Ectodermal cell (in vitro differentiated cells): ENCODE measurements around the gene CXCL8. TPM values are rescaled to one million over a fixed set of nuclear protein-coding genes. Genes with fewer than 3 reads are reported as not detected.
"Not testable (repeated sequence)": the region's sequence is repeated elsewhere in the genome, so short reads cannot be mapped to it uniquely, and the experiment has no call there.

Source experiments
- H3K27ac ChIP-seq: 2 replicates; pipeline ENCODE4 v1.7.0; 2013; ENCODE audit warnings: mild to moderate bottlenecking, low read depth, low read length; ENCODE audit not compliant: insufficient read depth, poor library complexity, severe bottlenecking
- H3K27me3 ChIP-seq: 2 replicates; pipeline ENCODE4 v1.7.0; 2013; ENCODE audit warnings: mild to moderate bottlenecking, low read length; ENCODE audit not compliant: insufficient read depth, control insufficient read depth, poor library complexity, severe bottlenecking
- H3K36me3 ChIP-seq: one replicate; pipeline ENCODE4 v1.7.0; 2013; ENCODE audit warnings: low read length; ENCODE audit not compliant: control insufficient read depth, insufficient read depth
- H3K4me1 ChIP-seq: one replicate; pipeline ENCODE4 v1.7.0; 2013; ENCODE audit warnings: low read length; ENCODE audit not compliant: control insufficient read depth, insufficient read depth
- H3K4me3 ChIP-seq: 2 replicates; pipeline ENCODE4 v1.7.0; 2013; ENCODE audit warnings: low read depth, low read length, control low read depth; ENCODE audit not compliant: insufficient read depth
- H3K9me3 ChIP-seq: 2 replicates; pipeline ENCODE4 v1.7.0; 2013; ENCODE audit warnings: mild to moderate bottlenecking, low read length, moderate library complexity; ENCODE audit not compliant: control insufficient read depth
- WGBS, 2 experiments: methylation state at CpG; one replicate each; pipeline ENCODE4 v1.1.7; 2013; ENCODE audit warnings: missing lambda C conversion rate in 2 of 2; 5-methylcytosine and 5-hydroxymethylcytosine counted together
- polyA plus RNA-seq, 4 experiments: library from polyadenylated mRNA; stranded (reverse); fragments of 50-300 nt; gene quantifications; one replicate each; pipeline ENCODE4 v1.2.3, GENCODE V29; 2013

Gene CXCL8
- polyA plus RNA-seq (2013, experiment 1 of 4) = not detected
- not detected for polyA plus RNA-seq (2013, experiment 2 of 4)
- polyA plus RNA-seq (2013, experiment 3 of 4) = not detected
- polyA plus RNA-seq (2013, experiment 4 of 4) = not detected

- no peaks in the 10 kb centered on the region for H3K4me1 ChIP-seq
- WGBS, 2 experiments = 86 to 88% methylated on average over 7 of the region's 7 CpGs
- H3K9me3 ChIP-seq = no peaks in the 10 kb centered on the region
- H3K27me3 ChIP-seq = no peaks in the 10 kb centered on the region
- no peaks in the 10 kb centered on the region for H3K36me3 ChIP-seq
- H3K27ac ChIP-seq = no peak within 1 kb of the TSS
- no peak within 1 kb of the TSS for H3K4me3 ChIP-seq
These were observed at the start of gene CXCL8 for GRCh38 chr4:73740353-73740778. Gene CXCL8, plus strand, starts transcription at chr4:73740569. Its CDS starts 90 bp downstream, at chr4:73740659.

GRCh38 chr4:73691201-73691600, 49.2 kb upstream of the CXCL8 start:
- H3K36me3 ChIP-seq, H3K27me3 ChIP-seq, H3K27ac ChIP-seq, H3K9me3 ChIP-seq, H3K4me3 ChIP-seq, H3K4me1 ChIP-seq: not testable (repeated sequence)
- 92% methylated on average over 3 of the region's 4 CpGs; no CpG with 5 or more reads in 1 of the 2 experiments for WGBS, 2 experiments

DNA sequence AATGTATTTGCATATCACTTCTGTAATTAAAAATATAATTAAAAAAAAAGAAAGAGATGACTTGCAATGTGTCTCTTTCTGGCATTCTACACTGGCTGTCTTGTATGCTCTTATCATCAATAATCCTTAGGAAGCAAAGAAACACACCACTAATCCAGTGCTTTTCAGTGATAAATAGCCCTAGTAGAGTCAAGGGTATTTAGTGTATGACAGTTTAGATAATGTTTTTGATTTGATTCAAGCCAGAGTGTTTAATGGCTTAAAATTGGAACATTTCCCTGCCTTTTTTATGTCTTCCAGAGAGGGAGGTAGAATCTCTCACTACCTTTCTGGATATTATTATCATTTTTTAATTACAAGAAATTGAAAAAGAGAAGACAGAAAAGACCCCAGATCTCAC, 48.6 kb upstream of the CXCL8 start:
- Histone ChIP-seq H3K4me1 (no peaks in the 10 kb centered on the region), H3K36me3 (no peaks in the 10 kb centered on the region), H3K4me3 (no peak overlapping the region), H3K27me3 (no peaks in the 10 kb centered on the region), H3K9me3 (no peaks in the 10 kb centered on the region), H3K27ac (no peak overlapping the region)

GRCh38 chr4:73692254-73692653, 48.1 kb upstream of the CXCL8 start:
- no peaks in the 10 kb centered on the region for H3K36me3 ChIP-seq
- WGBS, 2 experiments = 95 to 100% methylated on average over 1 of the region's 1 CpG
- H3K4me1 ChIP-seq = no peaks in the 10 kb centered on the region
- no peaks in the 10 kb centered on the region for H3K9me3 ChIP-seq
- H3K27ac ChIP-seq = no peak overlapping the region
- no peaks in the 10 kb centered on the region for H3K27me3 ChIP-seq
- H3K4me3 ChIP-seq = no peak overlapping the region

- Histone ChIP-seq H3K36me3 (no peaks in the 10 kb centered on the region), H3K4me3 (no peak overlapping the region), H3K9me3 (no peaks in the 10 kb centered on the region), H3K27me3 (no peaks in the 10 kb centered on the region), H3K27ac (no peak overlapping the region), H3K4me1 (no peaks in the 10 kb centered on the region)
- 95% methylated on average over 1 of the region's 2 CpGs; no CpG with 5 or more reads in 1 of the 2 experiments for WGBS, 2 experiments
These were observed 47.7 kb upstream of the CXCL8 start for GRCh38 chr4:73692701-73693100.

DNA sequence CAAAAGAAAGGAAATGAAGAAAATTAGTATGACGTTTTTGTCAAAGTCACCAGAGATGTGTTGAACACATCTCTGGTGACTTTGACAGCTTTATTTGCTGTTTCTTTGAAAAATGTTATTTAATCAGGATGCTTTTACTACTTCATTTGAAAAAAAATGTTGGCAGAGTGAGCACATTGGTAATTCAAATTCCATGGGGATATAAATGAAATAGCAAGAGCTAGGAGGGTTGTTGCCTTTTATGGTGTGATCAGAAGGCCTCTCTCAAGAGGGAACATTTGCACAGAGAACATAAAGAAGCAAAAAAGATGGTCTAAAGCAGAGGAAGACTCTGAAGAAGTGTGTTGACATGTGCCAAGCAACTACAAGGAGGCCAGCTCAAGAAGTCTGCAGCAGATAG, 46.6 kb upstream of the CXCL8 start:
- Histone ChIP-seq H3K27me3 (no peaks in the 10 kb centered on the region), H3K36me3 (no peaks in the 10 kb centered on the region), H3K4me1 (no peaks in the 10 kb centered on the region), H3K9me3 (no peaks in the 10 kb centered on the region), H3K27ac (no peak overlapping the region), H3K4me3 (no peak overlapping the region)
- 81 to 88% methylated on average over 1 of the region's 1 CpG for WGBS, 2 experiments

DNA sequence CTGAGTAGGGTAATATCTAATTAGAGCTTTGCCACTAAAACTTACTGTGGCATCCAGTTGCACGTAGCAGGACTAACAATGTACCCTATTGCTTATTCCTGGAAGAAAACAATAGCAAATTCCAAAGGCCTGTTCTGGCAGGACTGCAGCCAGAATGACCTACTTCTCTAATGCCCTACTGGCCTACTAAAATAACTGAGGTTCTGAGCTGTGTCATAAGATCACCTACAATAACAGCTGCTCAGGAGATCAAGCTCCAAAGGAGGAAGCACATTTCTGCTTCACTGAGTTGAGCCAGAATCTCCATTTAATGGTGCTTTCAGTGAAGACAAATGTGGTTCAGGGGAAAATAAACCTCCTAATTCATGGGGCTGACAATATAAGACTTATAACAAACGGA, 42.2 kb upstream of the CXCL8 start:
- no peaks in the 10 kb centered on the region for H3K27me3 ChIP-seq
- WGBS, 2 experiments = 85 to 88% methylated on average over 2 of the region's 2 CpGs

DNA sequence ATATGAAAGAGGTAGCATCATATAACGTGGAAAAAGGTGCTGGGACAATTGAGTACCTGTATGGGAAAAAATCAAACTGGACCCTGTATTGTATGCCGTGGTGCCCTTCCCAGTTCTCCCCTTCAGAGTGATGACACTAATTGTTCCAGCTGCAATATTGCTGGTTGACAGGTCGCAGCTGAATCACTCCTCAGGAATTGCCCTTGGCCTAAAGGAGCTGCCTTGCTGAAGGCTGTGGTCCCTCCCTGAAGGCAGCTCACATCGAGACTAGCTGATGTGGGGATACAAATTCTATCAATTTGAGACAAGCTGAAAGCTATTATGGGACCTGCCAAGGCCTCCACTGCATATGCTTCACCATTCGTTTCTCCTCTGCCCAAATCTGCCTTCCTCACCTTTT, 39.3 kb upstream of the CXCL8 start:
- Histone ChIP-seq H3K9me3 (no peaks in the 10 kb centered on the region), H3K36me3 (no peaks in the 10 kb centered on the region), H3K4me3 (no peak overlapping the region), H3K27ac (no peak overlapping the region), H3K27me3 (no peaks in the 10 kb centered on the region), H3K4me1 (no peaks in the 10 kb centered on the region)
- 92 to 94% methylated on average over 5 of the region's 5 CpGs for WGBS, 2 experiments

More for the DNA sequence above, 42.2 kb upstream of the CXCL8 start:
- no peaks in the 10 kb centered on the region for H3K4me1 ChIP-seq
- no peak overlapping the region for H3K4me3 ChIP-seq
- H3K27ac ChIP-seq = no peak overlapping the region
- no peaks in the 10 kb centered on the region for H3K9me3 ChIP-seq
- no peaks in the 10 kb centered on the region for H3K36me3 ChIP-seq

DNA sequence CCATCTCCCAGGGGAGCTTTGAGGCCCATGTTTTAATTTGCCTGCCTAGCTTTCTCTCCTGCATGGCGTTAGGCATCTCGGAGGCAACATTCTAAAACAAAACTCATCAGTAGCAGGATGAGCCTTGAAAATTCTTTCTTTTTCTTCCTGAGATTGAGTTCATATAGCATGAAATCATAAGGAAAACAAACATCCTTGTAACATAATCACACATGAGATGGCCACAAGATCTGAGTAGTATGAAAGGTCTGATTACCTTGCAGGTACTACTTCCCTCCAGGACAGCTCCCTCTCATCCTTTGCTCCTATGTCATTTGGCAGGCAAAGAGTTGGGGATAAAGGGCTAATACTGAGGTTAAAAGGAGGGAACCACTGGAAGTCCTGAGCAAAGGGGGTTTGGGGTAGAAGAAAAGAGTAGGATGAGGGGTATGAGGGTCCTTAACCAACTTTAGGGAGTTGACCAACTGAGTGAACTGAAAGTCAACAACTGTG, 37.5 kb upstream of the CXCL8 start:
- H3K27ac ChIP-seq = no peak overlapping the region
- no peaks in the 10 kb centered on the region for H3K27me3 ChIP-seq
- WGBS, 2 experiments = 93 to 100% methylated on average over 2 of the region's 2 CpGs
- no peaks in the 10 kb centered on the region for H3K9me3 ChIP-seq
- H3K36me3 ChIP-seq = no peaks in the 10 kb centered on the region
- no peak overlapping the region for H3K4me3 ChIP-seq
- no peaks in the 10 kb centered on the region for H3K4me1 ChIP-seq

DNA sequence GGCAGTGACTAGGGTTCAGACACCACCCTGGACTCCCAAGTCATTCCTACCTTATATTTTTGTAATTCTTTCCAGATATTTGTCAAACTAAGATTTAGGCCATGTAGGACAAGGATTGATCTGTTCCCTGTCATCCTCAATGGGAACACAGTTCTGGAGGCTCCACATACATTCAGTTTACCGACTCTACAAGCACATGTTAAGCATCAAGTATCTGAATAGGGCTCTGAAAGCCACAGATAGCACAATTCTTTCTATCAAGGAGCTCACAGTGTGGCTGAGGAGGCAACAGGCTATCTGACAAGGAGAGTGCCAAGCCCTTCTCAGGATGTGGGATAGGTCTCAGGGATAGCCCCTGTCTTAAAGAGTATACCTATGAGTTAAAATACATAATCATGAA, 37.0 kb upstream of the CXCL8 start:
- H3K36me3 ChIP-seq = no peaks in the 10 kb centered on the region
- no peak overlapping the region for H3K4me3 ChIP-seq
- no peaks in the 10 kb centered on the region for H3K27me3 ChIP-seq
- 95 to 96% methylated on average over 1 of the region's 1 CpG for WGBS, 2 experiments
- H3K4me1 ChIP-seq = no peaks in the 10 kb centered on the region
- no peaks in the 10 kb centered on the region for H3K9me3 ChIP-seq
- H3K27ac ChIP-seq = no peak overlapping the region
